HG03571 (cell line): Measurements from ENCODE around the gene NUBPL.
"Not testable (repeated sequence)": the region's sequence is repeated elsewhere in the genome, so short reads cannot be mapped to it uniquely, and the experiment has no call there.

Experiments used
- ATAC-seq: cut with Tn5 transposase; IDR thresholded peaks from one replicate; pipeline ENCODE4 v1.9.1; 2021; ENCODE audit not compliant: unreplicated experiment

NUBPL gene

GRCh38 chr14:31797946-31798345 is 236.7 kb downstream of the NUBPL start:
- not testable (repeated sequence) for ATAC-seq

- no peak for ATAC-seq
Measured at GRCh38 chr14:31802838-31803237, 241.6 kb downstream of the NUBPL start.

- no peak for ATAC-seq
Measured at GRCh38 chr14:31806249-31806648, 245.0 kb downstream of the NUBPL start.

GRCh38 chr14:31811693-31812628 is 250.8 kb downstream of the NUBPL start:
- ATAC-seq, result not testable (repeated sequence)

GRCh38 chr14:31813724-31814490 is 252.7 kb downstream of the NUBPL start:
- ATAC-seq, result not testable (repeated sequence)

- no peak for ATAC-seq
Measured at GRCh38 chr14:31819281-31819680, 258.1 kb downstream of the NUBPL start.

- no peak for ATAC-seq
Measured at GRCh38 chr14:31825459-31825858, 264.3 kb downstream of the NUBPL start.

GRCh38 chr14:31827325-31827724 is 266.1 kb downstream of the NUBPL start:
- no peak for ATAC-seq

GRCh38 chr14:31828946-31829868 is 268.0 kb downstream of the NUBPL start:
- ATAC-seq, result no peak

- ATAC-seq, result no peak
Measured at GRCh38 chr14:31834616-31835015, 273.4 kb downstream of the NUBPL start.

- no peak for ATAC-seq
Measured at GRCh38 chr14:31835049-31835448, 273.8 kb downstream of the NUBPL start.

- ATAC-seq, result no peak
Measured at GRCh38 chr14:31837031-31837430, 275.8 kb downstream of the NUBPL start.

- no peak for ATAC-seq
Measured at GRCh38 chr14:31842899-31843298, 281.7 kb downstream of the NUBPL start.

- no peak for ATAC-seq
Measured at GRCh38 chr14:31843361-31844091, 282.3 kb downstream of the NUBPL start.

- no peak for ATAC-seq
Measured at GRCh38 chr14:31854508-31855075, 293.4 kb downstream of the NUBPL start.

GRCh38 chr14:31855262-31855661 is 294.1 kb downstream of the NUBPL start:
- no peak for ATAC-seq

- ATAC-seq, result not testable (repeated sequence)
Measured at GRCh38 chr14:31856003-31856402, 294.8 kb downstream of the NUBPL start.

GRCh38 chr14:31858868-31859267 is 297.7 kb downstream of the NUBPL start:
- ATAC-seq, result no peak

GRCh38 chr14:31864937-31865855 is 304.0 kb downstream of the NUBPL start:
- ATAC-seq, result no peak
